Activated CD8-positive, alpha-beta T cell treated with anti-CD3 and anti-CD28 coated beads for 36 hours (primary cell): ENCODE data around the gene LPAR2. TPM values are rescaled to one million over a fixed set of nuclear protein-coding genes. Genes with fewer than 3 reads are reported as not detected.

Experiments
- ATAC-seq: fragments of 200-7000 bp; cut with Tn5 transposase; one replicate; pipeline ENCODE4 v1.10.0; 2021; ENCODE audit warnings: mild to moderate bottlenecking, moderate library complexity
- CTCF ChIA-PET: fragments of 350-600 bp; sonication (Branson Sonifier 250); formaldehyde crosslinking; loops from one replicate; lab custom pipeline; 2021; ENCODE audit warnings: antibody characterized with exemption; lab: Charles Lee
- POLR2A ChIA-PET: fragments of 350-600 bp; sonication (Branson Sonifier 250); formaldehyde crosslinking; loops from one replicate; lab custom pipeline; 2021; ENCODE audit warnings: antibody characterized with exemption; lab: Charles Lee
- DNase-seq: peaks from one replicate; pipeline ENCODE4 v3.0.0-alpha.2; 2020
- H3K27ac Mint-ChIP-seq: one replicate; pipeline ENCODE4 v1.8.0; 2021; ENCODE audit warnings: mild to moderate bottlenecking, mixed read lengths
- H3K27me3 Mint-ChIP-seq: one replicate; pipeline ENCODE4 v1.8.0; 2021; ENCODE audit warnings: mixed read lengths
- H3K36me3 Mint-ChIP-seq: one replicate; pipeline ENCODE4 v1.8.0; 2021; ENCODE audit warnings: low read depth, mixed read lengths
- H3K4me1 Mint-ChIP-seq: one replicate; pipeline ENCODE4 v1.8.0; 2021; ENCODE audit warnings: low read depth, mixed read lengths
- H3K4me3 Mint-ChIP-seq: one replicate; pipeline ENCODE4 v1.8.0; 2021; ENCODE audit warnings: mild to moderate bottlenecking, moderate library complexity, mixed read lengths
- H3K9me3 Mint-ChIP-seq: one replicate; pipeline ENCODE4 v1.8.0; 2021; ENCODE audit warnings: mixed read lengths
- CTCF ChIP-seq: fragments of 200-600 bp; IDR thresholded peaks from one replicate; pipeline ENCODE4 v1.8.0; 2022; ENCODE audit warnings: antibody characterized with exemption, mild to moderate bottlenecking
- intact Hi-C: fragments of 100-400 bp; cut with micrococcal nuclease; formaldehyde crosslinking; loops from one replicate; pipeline ENCODE4 v1.10.0; 2022
- total RNA-seq, 2 experiments: library from RNA; stranded (reverse); gene quantifications; one replicate each; pipeline ENCODE4 v1.2.3, GENCODE V29; 2021

The LPAR2 gene
- total RNA-seq, 2 experiments from 2014 or later, result 26.6 to 28.2 TPM

- no peaks in the 10 kb centered on the region for H3K27me3 Mint-ChIP-seq
- TF ChIP-seq CTCF, result no peak
- ChIA-PET CTCF (interaction anchor here (1.2 to 4.2 kb wide), 3 partner anchors 17 to 28 kb away, joined by 3 to 30 read pairs (median 3); no protein-coding TSS in a partner anchor), POLR2A (interaction anchor here (0.9 kb wide), 1 partner anchor 10 kb away, joined by 3 read pairs; no protein-coding TSS in a partner anchor)
- H3K4me3 Mint-ChIP-seq, result no peak overlapping the region
- intact Hi-C loops, result no loop called here
- peaks cover 1% of the 10 kb centered on the region for H3K36me3 Mint-ChIP-seq
- no peaks in the 10 kb centered on the region for H3K9me3 Mint-ChIP-seq
- ATAC-seq, result no peak
- DNase-seq, result no peak
- peaks cover 3% of the 10 kb centered on the region for H3K4me1 Mint-ChIP-seq
- no peak overlapping the region for H3K27ac Mint-ChIP-seq
Observed at GRCh38 chr19:19578252-19578651, 49.8 kb downstream of the LPAR2 start.

GRCh38 chr19:19575411-19575810 is 52.6 kb downstream of the LPAR2 start:
- POLR2A ChIA-PET, result no interaction called here

More at GRCh38 chr19:19575411-19575810, 52.6 kb downstream of the LPAR2 start:
- Mint-ChIP-seq H3K27me3 (no peaks in the 10 kb centered on the region), H3K4me3 (no peak overlapping the region), H3K9me3 (no peaks in the 10 kb centered on the region), H3K36me3 (peaks cover 3% of the 10 kb centered on the region), H3K27ac (no peak overlapping the region), H3K4me1 (peaks cover 1% of the 10 kb centered on the region)
- intact Hi-C loops, result no loop called here
- CTCF ChIA-PET, result interaction anchor here (1.2 kb wide), 2 partner anchors 20 to 68 kb away, joined by 3 to 4 read pairs; partner anchors contain the start of gene GMIP
- DNase-seq, result no peak
- no peak for TF ChIP-seq CTCF
- no peak for ATAC-seq

Other genes starting within 250 kb of the LPAR2 start
- gene GATAD2A, start 222.5 kb downstream of the LPAR2 start, total RNA-seq, result 100 to 1,000 TPM; 132 to 136 TPM
- 1 to 10 TPM; 3.4 to 4.9 TPM for gene TSSK6, start 112.7 kb downstream of the LPAR2 start, total RNA-seq
- gene NDUFA13, start 112.0 kb downstream of the LPAR2 start, total RNA-seq, result 100 to 1,000 TPM; 298 to 310 TPM
- gene YJEFN3, start 99.3 kb downstream of the LPAR2 start, total RNA-seq, result 1 to 10 TPM; 7.4 to 8.1 TPM
- gene CILP2, start 90.0 kb downstream of the LPAR2 start, total RNA-seq, result under 1 TPM; 0.31 to 0.32 TPM
- gene PBX4, start 9.5 kb downstream of the LPAR2 start, total RNA-seq, result 10 to 100 TPM; 13.8 to 15.6 TPM
- 10 to 100 TPM; 57.3 to 59.9 TPM for gene GMIP, start 15.4 kb upstream of the LPAR2 start, total RNA-seq
- gene ATP13A1, start 35.5 kb upstream of the LPAR2 start, total RNA-seq, result 10 to 100 TPM; 52.4 to 53.1 TPM
- 10 to 100 TPM; 82.5 to 85.2 TPM for gene ZNF101, start 40.6 kb upstream of the LPAR2 start, total RNA-seq
- 1 to 10 TPM; 8.6 to 9.3 TPM for gene ZNF14, start 104.9 kb upstream of the LPAR2 start, total RNA-seq
- 10 to 100 TPM; 45.5 to 48.7 TPM for gene ZNF506, start 193.5 kb upstream of the LPAR2 start, total RNA-seq
- gene ZNF253, start 237.7 kb upstream of the LPAR2 start, total RNA-seq, result 10 to 100 TPM; 10.8 to 13.5 TPM